ENCODE results near the gene ACAP3. TPM values are rescaled to one million over a fixed set of nuclear protein-coding genes. Genes with fewer than 3 reads are reported as not detected.
"Not testable (repeated sequence)": the region's sequence is repeated elsewhere in the genome, so short reads cannot be mapped to it uniquely, and the experiment has no call there.

The ACAP3 gene
- polyA plus RNA-seq, 4 donors = 28.6 to 71.1 (median 50.6) TPM

DNA sequence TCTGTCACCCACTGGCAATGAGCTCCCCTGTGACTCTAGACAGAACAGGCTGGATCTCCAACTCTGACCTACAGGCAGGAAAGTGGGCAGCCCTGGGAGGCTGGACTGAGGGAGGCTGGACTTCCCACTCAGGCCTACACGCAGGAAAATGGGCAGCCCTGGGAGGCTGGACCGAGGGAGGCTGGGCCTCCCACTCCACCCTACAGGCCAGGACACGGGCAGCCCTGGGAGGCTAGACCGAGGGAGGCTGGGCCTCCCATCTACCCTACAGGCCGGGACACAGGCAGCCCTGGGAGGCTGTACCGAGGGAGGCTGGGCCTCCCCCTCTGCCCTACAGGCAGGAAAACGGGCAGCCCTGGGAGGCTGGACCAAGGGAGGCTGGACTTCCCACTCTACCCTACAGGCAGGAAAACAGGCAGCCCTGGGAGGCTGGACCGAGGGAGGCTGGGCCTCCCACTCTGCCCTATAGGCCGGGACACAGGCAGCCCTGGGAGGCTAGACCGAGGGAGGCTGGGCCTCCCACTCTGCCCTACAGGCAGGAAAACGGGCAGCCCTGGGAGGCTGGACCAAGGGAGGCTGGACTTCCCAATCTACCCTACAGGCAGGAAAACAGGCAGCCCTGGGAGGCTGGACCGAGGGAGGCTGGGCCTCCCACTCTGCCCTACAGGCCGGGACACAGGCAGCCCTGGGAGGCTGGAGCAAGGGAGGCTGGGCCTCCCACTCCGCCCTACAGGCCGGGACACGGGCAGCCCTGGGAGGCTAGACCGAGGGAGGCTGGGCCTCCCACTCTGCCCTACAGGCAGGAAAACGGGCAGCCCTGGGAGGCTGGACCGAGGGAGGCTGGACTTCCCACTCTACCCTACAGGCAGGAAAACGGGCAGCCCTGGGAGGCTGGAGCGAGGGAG is 59.5 kb downstream of the ACAP3 start:
- H3K9me3 ChIP-seq (ENCODE audit: control insufficient read depth in 2 of 2, insufficient read depth in 1 of 2, low read depth in 1 of 2, low read length in 1 of 2); DNase-seq; H3K4me3 ChIP-seq (ENCODE audit: low read depth in 1 of 3, low read length in 3 of 3); FAIRE-seq; H3K27ac ChIP-seq (ENCODE audit: low read depth in 1 of 3, low read length in 2 of 3): not testable (repeated sequence)
- Histone ChIP-seq H3K36me3 (ENCODE audit: control insufficient read depth in 3 of 3, insufficient read depth in 2 of 3, low read depth in 1 of 3, low read length in 3 of 3) (peaks cover 0 to 18% (median under 1%) of the 10 kb centered on the region in 3 donors), H3K4me1 (ENCODE audit: control insufficient read depth in 3 of 3, insufficient read depth in 2 of 3, low read depth in 1 of 3, low read length in 2 of 3) (peaks cover 0 to 12% (median 2%) of the 10 kb centered on the region in 3 donors), H3K27me3 (ENCODE audit: control insufficient read depth in 3 of 3, insufficient read depth in 3 of 3, low read length in 3 of 3) (peaks cover 11 to 29% (median 22%) of the 10 kb centered on the region in 3 donors)
- 77 to 89% (median 87%) methylated on average over 15 to 21 of the region's 21 CpGs for WGBS, 3 donors

DNA sequence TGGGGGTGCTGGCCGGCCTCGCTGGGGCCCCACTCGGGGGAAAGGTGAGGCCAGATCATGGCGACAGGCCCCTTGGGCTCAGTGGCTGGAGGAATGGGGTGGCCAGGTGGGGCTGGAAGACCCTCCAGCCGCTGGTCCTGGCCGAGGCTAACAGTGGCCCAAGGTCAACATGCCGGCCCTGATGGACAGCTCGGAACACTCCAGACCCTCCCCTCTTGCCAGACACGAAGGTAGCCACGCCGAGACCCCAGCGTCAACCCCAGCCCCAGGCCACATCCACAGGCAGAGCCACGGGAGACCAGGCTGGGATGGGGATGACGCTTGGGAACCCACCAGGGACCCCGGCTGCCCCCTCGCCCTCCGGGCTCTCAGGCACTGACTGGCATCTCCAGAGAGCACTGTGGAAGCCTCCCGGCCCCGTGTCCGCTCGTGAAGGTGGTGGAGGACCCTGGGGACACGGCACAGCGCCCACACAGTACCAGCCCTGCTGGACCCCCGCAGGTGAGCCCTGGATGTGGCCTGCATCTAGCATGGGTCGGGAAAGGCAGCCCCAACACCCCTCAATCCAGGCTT is 60.3 kb downstream of the ACAP3 start:
- DNase-seq (no peak), FAIRE-seq (no peak)
- Histone ChIP-seq H3K36me3 (ENCODE audit: control insufficient read depth in 3 of 3, insufficient read depth in 2 of 3, low read depth in 1 of 3, low read length in 3 of 3) (peaks cover 0 to 18% (median 0%) of the 10 kb centered on the region in 3 donors), H3K9me3 (ENCODE audit: control insufficient read depth in 2 of 2, insufficient read depth in 1 of 2, low read depth in 1 of 2, low read length in 1 of 2) (no peaks in the 10 kb centered on the region), H3K4me1 (ENCODE audit: control insufficient read depth in 3 of 3, insufficient read depth in 2 of 3, low read depth in 1 of 3, low read length in 2 of 3) (peaks cover 0 to 12% (median 2%) of the 10 kb centered on the region in 3 donors), H3K27me3 (ENCODE audit: control insufficient read depth in 3 of 3, insufficient read depth in 3 of 3, low read length in 3 of 3) (peaks cover 11 to 29% (median 22%) of the 10 kb centered on the region in 3 donors), H3K27ac (ENCODE audit: low read depth in 1 of 3, low read length in 2 of 3) (no peak overlapping the region), H3K4me3 (ENCODE audit: low read depth in 1 of 3, low read length in 3 of 3) (no peak overlapping the region)
- 54 to 66% (median 59%) methylated on average over 20 to 25 of the region's 25 CpGs for WGBS, 3 donors

DNA sequence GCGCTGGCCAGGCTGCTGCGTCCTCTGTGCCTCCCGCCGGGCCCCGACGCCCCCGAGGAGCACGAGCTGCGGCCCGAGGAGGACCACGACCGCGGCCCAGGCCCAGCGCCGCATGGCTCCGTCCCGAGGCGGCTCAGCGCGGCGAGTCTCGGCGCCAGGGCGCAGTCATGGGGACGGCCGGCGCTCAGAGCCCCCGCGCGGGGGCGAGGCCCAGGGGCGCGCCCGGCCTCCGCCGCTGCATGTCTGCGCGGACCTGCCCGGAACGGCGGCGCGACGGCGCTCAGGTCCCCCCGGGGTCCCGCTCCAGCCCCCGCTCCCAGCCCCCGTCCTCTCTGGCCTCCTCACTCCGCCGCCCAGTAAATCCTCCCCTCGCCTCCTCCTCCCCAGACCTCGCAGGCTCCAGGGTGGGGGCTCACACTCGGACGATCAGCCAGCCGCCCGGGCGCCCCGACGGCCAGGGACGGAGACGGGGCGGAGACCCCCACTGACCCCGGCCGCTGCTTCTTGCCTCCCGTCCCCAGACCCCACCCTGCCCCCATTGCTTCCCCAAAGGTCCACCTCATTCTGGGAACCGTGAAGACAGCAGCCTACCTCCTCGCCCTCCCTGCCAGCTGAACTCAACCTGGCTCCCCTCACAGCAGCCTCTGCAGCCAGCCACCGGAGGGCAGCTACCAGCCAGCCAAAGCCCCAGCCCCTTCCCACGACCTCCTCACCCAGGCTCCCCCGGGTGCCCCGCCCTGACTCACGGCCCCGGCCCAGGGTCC is 61.0 kb downstream of the ACAP3 start, which contains the start of gene C1QTNF12:
TSS of gene C1QTNF12 (minus strand) at position 146 of the 764 bp plus-strand sequence. CDS start at position 114, 32 bp downstream.
- 3 to 5% (median 4%) methylated on average over 42 to 74 of the region's 74 CpGs for WGBS, 3 donors
- peaks cover 11 to 29% (median 22%) of the 10 kb centered on the region in 3 donors for H3K27me3 ChIP-seq (ENCODE audit: control insufficient read depth in 3 of 3, insufficient read depth in 3 of 3, low read length in 3 of 3)
- H3K27ac ChIP-seq (ENCODE audit: low read depth in 1 of 3, low read length in 2 of 3) = no peak within 1 kb of the TSS
- FAIRE-seq (no peak), DNase-seq (peak in 1 of 2 donors; percentile 32)
- peaks cover 0 to 12% (median 2%) of the 10 kb centered on the region in 3 donors for H3K4me1 ChIP-seq (ENCODE audit: control insufficient read depth in 3 of 3, insufficient read depth in 2 of 3, low read depth in 1 of 3, low read length in 2 of 3)
- no peak within 1 kb of the TSS for H3K4me3 ChIP-seq (ENCODE audit: low read depth in 1 of 3, low read length in 3 of 3)
- H3K36me3 ChIP-seq (ENCODE audit: control insufficient read depth in 3 of 3, insufficient read depth in 2 of 3, low read depth in 1 of 3, low read length in 3 of 3) = peaks cover 0 to 20% (median 0%) of the 10 kb centered on the region in 3 donors
- H3K9me3 ChIP-seq (ENCODE audit: control insufficient read depth in 2 of 2, insufficient read depth in 1 of 2, low read depth in 1 of 2, low read length in 1 of 2) = no peaks in the 10 kb centered on the region

DNA sequence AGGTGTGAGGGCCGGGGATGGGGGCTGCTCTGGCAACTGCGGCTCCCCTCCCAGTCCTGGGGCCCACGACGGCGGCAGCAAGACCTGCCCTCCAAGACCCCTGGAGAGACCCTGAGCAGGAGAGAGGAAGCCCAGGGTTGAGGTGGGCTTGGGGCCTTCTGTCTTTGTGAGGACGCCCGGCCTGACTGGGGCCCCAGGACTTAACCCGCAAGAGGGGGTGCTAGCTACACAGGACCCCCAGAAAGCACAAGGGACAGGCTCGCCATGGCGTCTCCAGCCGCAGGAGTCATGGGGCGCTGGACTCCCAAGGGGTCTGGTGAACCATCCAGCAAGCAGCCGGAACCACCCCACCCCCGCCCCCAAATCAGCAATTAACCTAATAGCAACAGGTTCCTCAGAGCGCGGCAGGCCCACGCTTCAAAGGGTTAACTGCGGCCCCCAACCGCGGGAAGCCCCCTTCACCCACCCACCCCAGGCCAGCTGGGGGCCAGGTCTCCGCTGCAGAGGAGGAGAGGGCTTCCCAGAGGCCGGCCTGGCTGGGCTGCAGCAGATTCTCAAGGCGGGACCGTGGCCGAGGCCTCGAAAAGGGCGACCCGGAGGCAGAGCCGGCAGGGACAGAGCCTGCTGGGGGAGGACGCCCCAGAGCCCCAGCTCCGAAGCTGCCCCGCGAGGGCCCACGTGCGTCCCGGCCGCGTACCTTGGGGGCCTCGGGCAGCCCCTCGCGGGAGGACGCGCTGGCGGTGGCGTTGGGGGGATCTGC is 61.7 kb downstream of the ACAP3 start:
- no peak overlapping the region for H3K4me3 ChIP-seq (ENCODE audit: low read depth in 1 of 3, low read length in 3 of 3)
- no peak overlapping the region for H3K27ac ChIP-seq (ENCODE audit: low read depth in 1 of 3, low read length in 2 of 3)
- no peak for FAIRE-seq
- peaks cover 0 to 12% (median 2%) of the 10 kb centered on the region in 3 donors for H3K4me1 ChIP-seq (ENCODE audit: control insufficient read depth in 3 of 3, insufficient read depth in 2 of 3, low read depth in 1 of 3, low read length in 2 of 3)
- H3K27me3 ChIP-seq (ENCODE audit: control insufficient read depth in 3 of 3, insufficient read depth in 3 of 3, low read length in 3 of 3) = peaks cover 11 to 29% (median 22%) of the 10 kb centered on the region in 3 donors
- no peak for DNase-seq
- H3K36me3 ChIP-seq (ENCODE audit: control insufficient read depth in 3 of 3, insufficient read depth in 2 of 3, low read depth in 1 of 3, low read length in 3 of 3) = peaks cover 0 to 20% (median 0%) of the 10 kb centered on the region in 3 donors
- 23 to 37% (median 35%) methylated on average over 37 to 45 of the region's 45 CpGs for WGBS, 3 donors
- no peaks in the 10 kb centered on the region for H3K9me3 ChIP-seq (ENCODE audit: control insufficient read depth in 2 of 2, insufficient read depth in 1 of 2, low read depth in 1 of 2, low read length in 1 of 2)

DNA sequence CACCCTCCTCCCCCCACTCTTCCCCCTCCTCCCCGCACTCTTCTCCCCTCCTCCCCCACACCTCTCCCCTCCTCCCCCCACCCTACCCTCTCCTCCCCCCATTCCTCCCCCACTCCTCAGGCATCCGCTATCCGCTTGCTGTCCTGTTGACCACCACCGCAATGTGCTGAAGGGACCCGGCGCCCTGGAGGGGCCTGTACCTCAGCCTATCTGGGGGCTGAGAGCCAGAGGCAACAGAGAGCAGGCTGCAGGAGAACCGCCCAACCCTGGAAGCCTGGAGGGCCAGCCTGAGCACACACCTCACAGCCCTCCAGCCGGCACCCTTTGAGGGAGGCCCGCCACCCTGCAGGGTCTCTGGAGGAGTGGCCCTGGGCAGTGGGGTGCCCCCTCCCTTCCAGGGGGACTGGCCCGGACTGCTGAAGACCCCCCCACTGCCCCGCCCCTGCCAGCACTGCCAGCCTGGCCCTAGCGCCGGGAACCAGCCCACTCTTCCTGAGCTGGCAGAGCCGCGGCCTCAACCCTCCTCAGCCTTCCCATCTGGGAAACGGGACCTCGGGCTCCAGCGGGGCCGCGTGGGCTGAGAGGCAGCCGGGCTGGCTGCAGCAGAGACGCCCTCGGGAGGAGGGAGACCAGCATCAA is 62.4 kb downstream of the ACAP3 start:
- H3K4me1 ChIP-seq (ENCODE audit: control insufficient read depth in 3 of 3, insufficient read depth in 2 of 3, low read depth in 1 of 3, low read length in 2 of 3) = peaks cover 0 to 12% (median 2%) of the 10 kb centered on the region in 3 donors
- peaks cover 0 to 15% (median 0%) of the 10 kb centered on the region in 3 donors for H3K36me3 ChIP-seq (ENCODE audit: control insufficient read depth in 3 of 3, insufficient read depth in 2 of 3, low read depth in 1 of 3, low read length in 3 of 3)
- no peak for FAIRE-seq
- H3K4me3 ChIP-seq (ENCODE audit: low read depth in 1 of 3, low read length in 3 of 3) = no peak overlapping the region
- DNase-seq = no peak
- H3K9me3 ChIP-seq (ENCODE audit: control insufficient read depth in 2 of 2, insufficient read depth in 1 of 2, low read depth in 1 of 2, low read length in 1 of 2) = no peaks in the 10 kb centered on the region
- H3K27ac ChIP-seq (ENCODE audit: low read depth in 1 of 3, low read length in 2 of 3) = no peak overlapping the region
- H3K27me3 ChIP-seq (ENCODE audit: control insufficient read depth in 3 of 3, insufficient read depth in 3 of 3, low read length in 3 of 3) = peaks cover 11 to 32% (median 22%) of the 10 kb centered on the region in 3 donors
- 58 to 74% (median 66%) methylated on average over 22 to 23 of the region's 23 CpGs for WGBS, 3 donors

DNA sequence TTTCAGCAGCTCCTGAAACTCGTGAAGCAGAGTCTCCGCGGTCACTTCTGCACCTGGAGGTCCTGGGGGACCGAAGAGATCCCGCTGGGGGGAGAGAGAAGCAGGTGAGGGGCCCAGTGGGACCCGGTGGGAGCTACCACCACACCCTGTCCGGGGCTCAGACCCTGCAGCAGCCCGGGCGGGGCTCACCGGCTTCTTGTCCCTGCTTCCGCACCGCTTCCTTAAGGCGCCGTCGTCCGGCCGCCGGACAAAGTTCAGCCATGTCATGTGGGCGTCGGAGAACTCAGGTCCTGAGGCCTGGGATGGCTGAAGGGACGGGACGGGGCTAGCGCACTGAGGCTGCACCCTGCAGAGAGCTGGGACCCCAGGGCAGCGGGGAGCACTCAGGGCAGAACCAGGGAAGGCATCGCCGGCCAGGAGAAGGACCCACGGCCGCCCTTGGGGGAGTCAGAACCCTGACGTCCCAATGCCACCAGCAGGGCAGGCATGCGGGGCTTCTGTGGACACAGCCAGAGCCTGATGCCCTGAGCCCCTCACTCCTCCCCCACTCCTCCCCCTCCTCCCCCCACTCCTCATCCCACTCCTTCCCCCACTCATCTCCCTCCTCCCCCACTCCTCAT is 63.4 kb downstream of the ACAP3 start:
- peak overlapping the region in 2 of 3 donors; percentile 63 to 70 for H3K4me3 ChIP-seq (ENCODE audit: low read depth in 1 of 3, low read length in 3 of 3)

DNA sequence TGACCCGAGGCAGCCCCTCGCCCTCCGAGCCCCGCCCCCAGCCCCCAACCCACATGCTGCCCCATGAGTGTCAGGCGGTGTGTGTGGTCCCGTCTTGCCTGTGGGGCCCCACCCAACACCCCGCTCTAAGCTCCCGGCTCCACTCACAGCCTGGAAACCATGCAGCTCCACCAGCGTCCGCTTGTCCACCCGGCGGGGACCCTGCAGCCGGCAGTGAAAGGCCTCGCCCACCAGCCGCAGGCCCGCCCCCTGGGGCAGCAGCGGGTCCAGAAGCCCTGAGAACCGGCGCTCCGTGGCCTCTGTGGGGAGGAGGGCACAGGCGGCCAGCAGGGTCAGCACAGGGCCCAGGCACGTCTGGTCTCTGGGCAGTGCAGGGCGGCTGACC is 63.9 kb downstream of the ACAP3 start:
- no peaks in the 10 kb centered on the region for H3K9me3 ChIP-seq (ENCODE audit: control insufficient read depth in 2 of 2, insufficient read depth in 1 of 2, low read depth in 1 of 2, low read length in 1 of 2)
- H3K4me3 ChIP-seq (ENCODE audit: low read depth in 1 of 3, low read length in 3 of 3) = peak overlapping the region in 2 of 3 donors; percentile 63 to 70
- no peak for DNase-seq
- no peak for FAIRE-seq
- H3K36me3 ChIP-seq (ENCODE audit: control insufficient read depth in 3 of 3, insufficient read depth in 2 of 3, low read depth in 1 of 3, low read length in 3 of 3) = peaks cover 0 to 15% (median 0%) of the 10 kb centered on the region in 3 donors
- H3K27ac ChIP-seq (ENCODE audit: low read depth in 1 of 3, low read length in 2 of 3) = peak overlapping the region in 1 of 3 donors; percentile 47
- WGBS, 3 donors = 20 to 46% (median 36%) methylated on average over 21 to 23 of the region's 23 CpGs
- peaks cover 11 to 47% (median 22%) of the 10 kb centered on the region in 3 donors for H3K27me3 ChIP-seq (ENCODE audit: control insufficient read depth in 3 of 3, insufficient read depth in 3 of 3, low read length in 3 of 3)
- peaks cover 0 to 24% (median 2%) of the 10 kb centered on the region in 3 donors for H3K4me1 ChIP-seq (ENCODE audit: control insufficient read depth in 3 of 3, insufficient read depth in 2 of 3, low read depth in 1 of 3, low read length in 2 of 3)

More for the DNA sequence above, 63.4 kb downstream of the ACAP3 start:
- peak overlapping the region in 1 of 3 donors; percentile 47 for H3K27ac ChIP-seq (ENCODE audit: low read depth in 1 of 3, low read length in 2 of 3)
- H3K36me3 ChIP-seq (ENCODE audit: control insufficient read depth in 3 of 3, insufficient read depth in 2 of 3, low read depth in 1 of 3, low read length in 3 of 3) = peaks cover 0 to 15% (median 0%) of the 10 kb centered on the region in 3 donors
- peaks cover 11 to 42% (median 22%) of the 10 kb centered on the region in 3 donors for H3K27me3 ChIP-seq (ENCODE audit: control insufficient read depth in 3 of 3, insufficient read depth in 3 of 3, low read length in 3 of 3)
- peaks cover 0 to 19% (median 2%) of the 10 kb centered on the region in 3 donors for H3K4me1 ChIP-seq (ENCODE audit: control insufficient read depth in 3 of 3, insufficient read depth in 2 of 3, low read depth in 1 of 3, low read length in 2 of 3)
- H3K9me3 ChIP-seq (ENCODE audit: control insufficient read depth in 2 of 2, insufficient read depth in 1 of 2, low read depth in 1 of 2, low read length in 1 of 2) = no peaks in the 10 kb centered on the region
- WGBS, 3 donors = 7 to 49% (median 30%) methylated on average over 23 to 30 of the region's 30 CpGs
- DNase-seq (peak; percentile 86 to 87), FAIRE-seq (no peak)
